ENCODE results near the gene PLA2G4E. TPM values are rescaled to one million over a fixed set of nuclear protein-coding genes. Genes with fewer than 3 reads are reported as not detected.

The PLA2G4E gene, protein sequence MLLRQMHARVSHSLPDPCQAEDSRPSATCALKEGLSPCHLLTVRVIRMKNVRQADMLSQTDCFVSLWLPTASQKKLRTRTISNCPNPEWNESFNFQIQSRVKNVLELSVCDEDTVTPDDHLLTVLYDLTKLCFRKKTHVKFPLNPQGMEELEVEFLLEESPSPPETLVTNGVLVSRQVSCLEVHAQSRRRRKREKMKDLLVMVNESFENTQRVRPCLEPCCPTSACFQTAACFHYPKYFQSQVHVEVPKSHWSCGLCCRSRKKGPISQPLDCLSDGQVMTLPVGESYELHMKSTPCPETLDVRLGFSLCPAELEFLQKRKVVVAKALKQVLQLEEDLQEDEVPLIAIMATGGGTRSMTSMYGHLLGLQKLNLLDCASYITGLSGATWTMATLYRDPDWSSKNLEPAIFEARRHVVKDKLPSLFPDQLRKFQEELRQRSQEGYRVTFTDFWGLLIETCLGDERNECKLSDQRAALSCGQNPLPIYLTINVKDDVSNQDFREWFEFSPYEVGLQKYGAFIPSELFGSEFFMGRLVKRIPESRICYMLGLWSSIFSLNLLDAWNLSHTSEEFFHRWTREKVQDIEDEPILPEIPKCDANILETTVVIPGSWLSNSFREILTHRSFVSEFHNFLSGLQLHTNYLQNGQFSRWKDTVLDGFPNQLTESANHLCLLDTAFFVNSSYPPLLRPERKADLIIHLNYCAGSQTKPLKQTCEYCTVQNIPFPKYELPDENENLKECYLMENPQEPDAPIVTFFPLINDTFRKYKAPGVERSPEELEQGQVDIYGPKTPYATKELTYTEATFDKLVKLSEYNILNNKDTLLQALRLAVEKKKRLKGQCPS
- polyA plus RNA-seq (ENCODE audit: insufficient read length in 3 of 3): not detected

DNA sequence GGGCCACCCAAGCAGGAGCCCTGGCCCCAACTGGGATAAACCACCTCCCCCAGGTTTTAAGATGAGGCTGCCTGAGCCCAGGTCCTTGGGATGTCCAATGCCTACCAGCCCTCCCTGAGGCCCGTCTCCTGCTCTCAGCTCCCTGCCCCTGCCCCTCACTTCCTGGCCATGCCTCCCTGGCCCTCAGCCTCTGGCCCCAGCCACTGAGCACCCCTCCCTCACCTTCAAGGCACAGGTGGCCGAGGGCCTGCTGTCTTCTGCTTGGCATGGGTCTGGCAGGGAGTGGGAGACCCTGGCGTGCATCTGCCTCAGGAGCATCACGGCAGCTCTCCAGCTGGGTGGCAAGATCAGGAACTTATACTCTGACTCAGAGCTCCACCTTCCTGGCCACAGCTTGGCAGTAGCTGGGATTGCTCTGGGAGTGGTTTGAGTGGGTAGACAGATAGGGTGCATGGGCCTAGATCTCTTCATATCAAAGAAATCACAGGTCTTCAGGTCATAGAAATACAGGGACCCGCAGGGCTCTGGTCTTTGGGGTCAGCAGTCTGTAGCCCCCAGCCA, at the start of gene PLA2G4E:
PLA2G4E (minus strand) TSS at position 330 of the 561 bp plus-strand sequence; CDS start at position 318, 12 bp downstream.
- no peak for DNase-seq (ENCODE audit: low read depth in 3 of 3, low spot score in 2 of 3)

DNA sequence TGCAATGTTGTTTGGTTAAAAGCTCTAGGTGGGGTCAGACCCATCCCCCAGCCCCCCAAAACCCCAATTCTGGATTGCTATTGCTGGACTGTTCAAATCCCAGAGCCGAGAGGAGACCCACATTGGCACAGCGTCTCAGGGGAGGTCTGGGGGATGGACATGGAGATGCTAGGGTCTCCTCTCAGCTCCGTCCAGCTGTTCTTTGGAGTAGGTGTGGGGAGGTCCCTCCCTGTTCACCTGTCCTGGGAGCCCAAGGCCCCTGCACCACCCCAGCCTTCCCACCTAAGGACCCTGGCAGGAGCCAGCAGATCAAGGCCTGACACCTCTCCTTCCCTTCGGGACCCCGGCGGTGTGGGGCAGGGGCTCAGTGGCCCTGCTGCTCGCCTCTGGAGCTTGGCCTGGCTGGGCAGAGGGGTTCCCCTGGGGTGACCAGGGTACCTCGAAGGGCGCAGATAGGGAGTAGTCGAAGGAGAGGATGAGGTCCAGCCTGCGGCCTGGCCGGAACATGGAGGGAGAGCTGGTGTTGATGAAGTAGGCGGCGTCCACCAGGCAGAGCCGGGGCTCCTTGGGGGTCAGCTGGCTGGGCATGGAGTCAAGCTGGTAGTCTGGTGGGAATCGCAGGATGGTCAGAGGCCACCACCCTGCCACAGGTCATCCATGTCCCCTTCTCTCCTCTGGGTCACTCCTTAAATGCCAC, 49.6 kb upstream of the PLA2G4E start:
- no peak for DNase-seq (ENCODE audit: low read depth in 3 of 3, low spot score in 2 of 3)

DNA sequence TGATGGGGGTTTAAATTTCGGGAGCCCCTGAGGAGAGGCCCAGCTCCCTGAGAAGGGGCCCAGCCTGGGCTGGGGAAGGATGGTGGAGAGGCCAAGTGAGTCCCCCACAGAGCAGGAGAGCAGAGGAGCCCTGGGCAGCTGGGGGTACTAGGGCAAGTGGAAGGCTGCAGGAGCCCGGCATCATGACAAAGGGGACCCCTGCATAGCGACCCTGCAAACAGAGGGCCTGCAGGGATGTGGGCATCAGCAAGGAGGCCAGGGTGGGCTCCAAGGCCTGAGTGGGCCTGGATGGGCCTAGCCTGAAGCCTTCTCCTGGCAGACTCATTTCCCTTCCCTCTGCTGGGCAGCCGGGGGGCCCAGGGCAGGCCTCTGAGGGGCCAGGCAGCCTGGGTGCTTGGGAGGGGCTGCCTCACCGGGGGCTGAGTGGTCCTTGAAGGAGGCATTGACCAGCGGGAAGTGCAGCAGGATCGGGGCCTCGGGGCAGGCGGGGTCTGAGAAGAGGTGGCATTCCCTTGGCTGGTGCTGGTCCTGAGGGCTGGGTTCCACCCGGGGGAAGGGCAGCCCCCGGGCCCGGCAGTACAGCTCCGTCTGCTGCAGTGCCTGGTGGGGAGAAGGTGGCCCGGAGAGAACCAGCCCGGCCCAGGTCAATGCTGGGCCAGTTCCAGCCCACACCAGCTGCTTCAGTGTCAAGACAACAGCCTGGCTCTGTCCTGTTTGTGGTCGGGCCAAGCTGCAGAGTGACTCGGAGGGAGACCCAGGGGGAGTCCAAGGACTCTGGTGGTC, 48.8 kb upstream of the PLA2G4E start:
- no peak for DNase-seq (ENCODE audit: low read depth in 3 of 3, low spot score in 2 of 3)

DNA sequence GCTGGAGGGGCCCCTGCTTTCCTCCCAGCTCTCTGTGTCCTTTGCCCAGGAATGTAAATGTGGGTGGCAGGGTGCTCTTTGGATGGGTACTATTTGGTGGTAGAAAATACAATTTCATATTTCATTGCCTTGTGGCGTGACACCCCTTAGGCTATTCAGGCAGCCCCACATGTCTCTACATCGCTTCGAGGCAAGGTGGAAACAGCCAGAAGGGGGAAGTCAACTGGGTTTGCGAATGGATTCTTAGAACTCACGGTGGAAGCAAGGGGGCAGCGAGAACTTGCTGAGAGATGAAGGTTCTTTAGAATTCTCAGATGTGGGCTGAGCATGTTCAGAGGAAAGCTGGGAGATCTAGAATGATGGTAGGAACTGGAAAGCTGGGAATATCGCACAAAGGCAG, 48.2 kb upstream of the PLA2G4E start:
- no peak for DNase-seq (ENCODE audit: low read depth in 3 of 3, low spot score in 2 of 3)

DNA sequence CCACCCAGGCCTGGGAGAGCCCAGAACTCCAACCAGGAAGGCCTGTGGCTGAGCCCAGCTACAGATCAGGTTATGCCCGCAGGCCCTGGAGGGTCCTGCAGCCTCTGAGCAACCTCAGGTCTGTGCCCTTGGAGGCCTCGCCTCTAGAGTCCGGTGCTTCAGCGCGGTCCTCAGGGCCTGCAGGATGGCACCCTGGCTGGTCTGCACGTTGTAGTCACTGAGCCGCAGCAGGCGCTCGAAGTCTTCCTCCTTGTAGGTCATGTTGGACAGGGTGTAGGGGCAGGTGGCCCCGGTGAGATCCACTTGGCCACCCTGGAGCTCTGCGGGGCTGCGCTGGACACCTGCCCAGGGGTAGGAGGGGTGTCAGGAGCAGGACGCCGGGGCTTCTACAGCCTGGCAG, 47.8 kb upstream of the PLA2G4E start:
- DNase-seq (ENCODE audit: low read depth in 3 of 3, low spot score in 2 of 3): no peak

DNA sequence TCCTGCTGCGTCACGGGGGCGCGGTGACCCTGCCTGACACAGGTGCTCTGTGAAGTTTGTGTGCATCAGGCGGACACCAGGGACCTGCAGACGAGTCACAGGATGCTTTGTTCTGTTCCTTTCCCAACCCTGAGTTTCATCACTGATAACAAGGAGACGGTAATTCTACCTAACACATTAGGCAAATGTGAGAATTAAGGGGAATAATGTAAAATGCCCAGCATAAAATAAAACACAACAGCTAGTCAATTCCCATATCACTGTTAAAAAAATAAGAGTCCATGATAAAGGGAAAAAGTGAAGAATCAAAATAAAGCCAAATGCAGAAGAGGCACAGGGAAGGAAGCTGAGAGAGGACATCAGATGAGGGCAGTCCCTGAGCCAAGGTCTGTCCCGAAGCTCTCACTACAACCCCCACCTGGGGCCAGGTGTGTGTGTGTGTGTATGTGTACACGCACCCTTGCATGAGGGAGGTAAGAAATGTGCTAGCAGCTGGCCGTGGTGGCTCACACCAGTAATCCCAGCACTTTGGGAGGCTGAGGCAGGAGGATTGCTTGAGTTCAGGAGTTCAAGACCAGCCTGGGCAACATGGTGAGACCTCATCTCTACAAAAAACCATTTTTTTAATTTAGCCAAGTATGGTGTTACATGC, 46.0 kb upstream of the PLA2G4E start:
- no peak for DNase-seq (ENCODE audit: low read depth in 3 of 3, low spot score in 2 of 3)

DNA sequence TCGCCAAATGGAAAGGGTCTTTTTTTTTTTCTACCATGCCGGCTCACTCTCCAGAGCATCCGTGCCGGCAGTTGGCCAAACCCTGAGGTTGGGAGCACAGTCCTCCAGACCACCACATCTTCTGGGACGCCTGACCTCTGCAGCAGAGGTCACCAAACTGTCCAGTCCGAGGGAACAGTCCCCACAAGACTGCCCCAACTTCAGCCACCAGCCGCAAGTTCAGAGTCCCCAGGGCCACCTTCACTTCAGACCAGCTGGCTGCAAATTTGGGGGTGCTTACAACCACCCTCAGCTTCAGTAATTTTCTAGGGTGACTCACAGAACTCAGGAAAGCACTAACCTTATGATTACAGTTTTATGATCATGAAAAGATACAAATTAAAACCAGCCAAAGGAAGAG, 44.6 kb upstream of the PLA2G4E start:
- no peak for DNase-seq (ENCODE audit: low read depth in 3 of 3, low spot score in 2 of 3)

DNA sequence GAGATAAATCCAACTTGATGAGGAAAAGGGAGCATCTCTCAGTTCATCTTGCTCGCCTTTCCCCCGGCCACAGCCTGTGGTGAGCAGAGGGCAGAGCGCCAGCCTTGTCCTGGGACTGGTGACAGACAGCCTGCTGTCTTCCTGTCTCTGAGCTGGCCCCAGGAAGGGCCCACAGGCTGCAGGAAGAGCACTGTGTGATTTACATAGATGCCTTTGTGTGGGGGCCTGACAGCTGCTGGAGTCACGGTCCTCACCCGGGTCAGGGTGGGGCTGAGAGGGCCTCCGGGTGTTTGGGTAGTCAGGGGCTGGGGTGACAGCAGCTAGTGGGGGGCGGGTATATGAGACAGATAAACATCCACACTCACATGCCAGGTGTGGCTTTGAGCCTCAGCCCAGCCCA, 44.2 kb upstream of the PLA2G4E start:
- DNase-seq (ENCODE audit: low read depth in 3 of 3, low spot score in 2 of 3): no peak

DNA sequence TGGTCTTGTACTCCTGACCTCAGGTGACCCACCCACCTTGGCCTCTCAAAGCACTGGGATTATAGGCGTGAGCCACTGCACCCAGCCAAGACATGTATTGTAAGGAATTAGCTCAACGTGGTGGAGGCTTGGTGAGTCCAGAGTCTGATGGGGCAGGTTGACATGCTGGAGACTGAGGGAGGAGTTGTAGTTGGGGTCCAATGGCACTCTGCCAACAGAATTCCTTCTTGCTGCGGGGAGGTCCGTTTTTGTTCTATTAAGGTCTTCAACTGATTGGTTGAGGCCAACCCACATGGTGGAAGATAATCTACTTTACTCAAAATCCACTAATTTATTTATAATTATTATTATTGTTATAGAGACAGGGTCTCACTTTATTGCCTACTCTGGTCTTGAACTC, 43.4 kb upstream of the PLA2G4E start:
- DNase-seq (ENCODE audit: low read depth in 3 of 3, low spot score in 2 of 3): no peak

DNA sequence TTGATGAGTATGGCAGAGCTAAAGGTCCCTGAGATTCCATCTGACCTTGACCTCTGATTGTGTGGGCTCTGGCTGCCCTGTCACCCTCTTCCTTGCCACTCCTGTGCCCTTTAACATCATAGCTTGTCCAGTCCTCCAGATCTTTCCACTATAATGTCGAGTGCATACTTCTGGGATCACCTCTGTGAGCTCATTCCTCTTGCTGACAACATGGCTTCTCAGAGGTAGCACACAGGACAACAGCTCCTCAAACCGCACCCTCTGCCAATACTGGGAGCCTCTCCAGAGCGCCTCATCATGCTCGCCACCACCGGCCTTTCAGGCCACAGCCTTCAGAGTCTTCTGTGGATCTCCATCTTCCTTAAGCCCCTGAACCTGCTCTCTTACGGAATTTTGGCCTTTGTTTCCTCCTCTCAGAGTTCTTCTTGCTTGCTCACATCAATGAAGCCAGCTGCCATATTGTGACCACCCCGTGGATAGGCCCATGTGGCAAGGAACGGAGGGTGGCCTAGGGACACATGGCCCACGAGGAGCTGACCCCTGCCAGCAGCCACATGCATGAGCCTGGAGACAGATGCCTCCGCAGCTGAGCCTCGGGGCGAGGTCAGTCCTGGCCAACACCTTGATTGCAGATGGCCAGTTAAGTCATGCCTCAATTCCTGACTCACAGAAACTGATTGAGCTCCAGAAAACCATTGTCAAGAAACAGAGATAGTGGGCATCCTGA, 42.4 kb upstream of the PLA2G4E start:
- no peak for DNase-seq (ENCODE audit: low read depth in 3 of 3, low spot score in 2 of 3)

DNA sequence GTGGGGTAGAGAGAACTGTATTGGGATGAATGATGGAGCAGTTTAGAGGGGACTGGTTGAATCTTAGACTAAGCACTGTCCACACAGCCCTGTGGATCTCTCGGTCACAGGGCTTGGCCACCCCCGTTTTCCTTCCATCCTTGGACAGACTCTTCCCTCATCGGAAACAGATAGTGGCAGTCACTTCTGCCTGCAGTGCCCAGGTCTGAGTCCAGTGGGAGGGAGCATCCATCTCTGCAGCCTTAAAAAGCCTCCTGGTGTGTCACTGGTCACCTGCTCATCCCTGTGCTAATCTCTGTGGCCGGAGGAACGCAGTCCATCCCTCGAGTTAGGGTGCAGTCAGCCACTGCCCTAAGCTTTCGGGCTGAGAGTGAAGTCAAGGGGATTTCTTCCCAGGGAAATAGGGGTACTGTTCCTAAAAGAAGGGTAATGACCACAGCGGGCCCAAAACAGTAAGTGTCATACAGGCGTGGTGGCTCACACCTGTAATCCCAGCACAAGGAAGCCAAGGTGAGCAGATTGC, 41.5 kb upstream of the PLA2G4E start:
- DNase-seq (ENCODE audit: low read depth in 3 of 3, low spot score in 2 of 3): no peak

DNA sequence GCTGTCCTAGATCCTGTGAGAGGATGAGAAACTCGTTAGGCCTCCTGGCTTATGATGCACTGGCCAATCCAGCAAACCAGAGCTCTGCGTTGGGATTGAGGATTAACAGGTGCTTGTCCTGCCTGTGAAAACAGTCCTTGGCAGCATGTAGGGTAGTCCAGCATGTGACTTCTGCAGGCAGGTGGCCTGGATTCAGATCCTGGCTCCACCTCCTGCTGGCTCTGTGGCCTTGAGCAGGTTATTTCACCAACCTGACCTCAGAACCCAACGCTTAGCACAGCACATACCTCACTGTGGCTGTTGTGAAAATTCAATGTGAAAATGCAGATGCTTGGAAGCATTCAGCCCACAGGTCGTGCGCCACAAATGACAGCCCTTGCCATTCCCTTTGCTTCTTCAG, 40.0 kb upstream of the PLA2G4E start:
- no peak for DNase-seq (ENCODE audit: low read depth in 3 of 3, low spot score in 2 of 3)

DNA sequence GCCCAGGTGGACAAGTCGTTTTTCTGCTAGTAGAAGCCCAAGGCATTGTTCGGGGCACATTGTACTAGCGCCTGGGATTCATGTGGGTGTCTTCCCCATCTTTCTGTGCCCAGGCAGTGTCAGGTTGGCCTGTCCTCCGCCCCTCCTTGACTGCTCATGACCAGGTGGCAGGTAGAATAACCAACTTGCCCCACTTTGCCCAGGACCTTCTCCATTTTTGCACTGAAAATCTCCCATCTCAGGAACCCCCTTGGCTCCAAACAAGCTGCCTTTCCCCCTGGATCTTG, 39.6 kb upstream of the PLA2G4E start:
- DNase-seq (ENCODE audit: low read depth in 3 of 3, low spot score in 2 of 3): no peak

DNA sequence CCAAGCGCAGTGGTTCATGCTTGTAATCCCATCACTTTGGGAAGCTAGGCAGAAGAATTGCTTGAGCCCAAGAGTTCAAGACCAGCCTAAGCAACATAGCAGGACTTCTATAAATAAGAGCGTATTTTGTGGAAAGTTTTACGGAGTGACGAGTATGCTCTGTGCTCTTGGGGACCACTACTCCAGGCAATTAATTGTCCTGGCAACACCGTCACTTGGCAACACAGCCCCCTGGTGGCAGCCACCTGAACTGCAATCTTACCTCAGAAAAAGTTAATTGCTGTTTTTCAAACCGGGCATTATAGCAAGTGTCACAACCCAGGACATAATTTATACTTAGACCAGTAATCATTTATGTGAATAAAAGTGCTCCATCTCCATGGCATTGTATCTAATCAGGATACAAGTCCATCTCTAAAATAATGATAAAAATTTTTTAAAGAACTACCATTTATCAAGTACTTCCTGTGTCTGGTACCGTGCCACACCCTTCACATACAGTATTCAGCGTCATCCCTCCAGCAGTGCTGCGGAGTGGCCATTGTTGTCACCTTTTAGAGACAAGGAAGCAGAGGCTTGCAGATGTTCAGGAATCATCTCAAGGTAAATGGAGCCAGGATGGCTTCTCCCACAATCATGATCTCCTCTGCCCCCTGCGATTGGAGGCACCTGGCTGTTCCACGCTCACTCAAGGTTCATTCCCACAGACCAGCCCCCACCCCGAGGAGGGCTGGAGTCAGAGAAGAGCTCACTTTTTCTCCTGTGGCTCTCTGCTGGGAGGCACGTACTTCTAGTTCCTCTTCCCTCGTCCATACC, 39.0 kb upstream of the PLA2G4E start:
- no peak for DNase-seq (ENCODE audit: low read depth in 3 of 3, low spot score in 2 of 3)

DNA sequence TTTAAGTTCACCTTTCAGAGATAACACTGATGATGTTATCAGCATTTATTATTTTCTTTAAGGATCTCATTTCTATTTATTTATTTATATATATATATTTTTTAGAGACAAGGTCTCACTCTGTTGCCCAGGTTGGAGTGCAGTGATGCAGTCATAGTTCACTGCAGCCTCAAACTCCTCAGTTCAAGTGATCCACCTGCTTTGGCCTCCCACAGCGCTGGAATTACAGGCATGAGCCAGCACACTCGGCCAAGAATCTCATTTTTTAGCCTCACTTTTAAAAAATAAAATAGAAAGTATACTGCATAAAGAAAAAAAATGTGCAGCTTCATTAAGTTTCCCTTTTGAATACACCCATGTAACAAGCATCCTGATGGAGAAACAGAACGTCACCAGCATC, 37.9 kb upstream of the PLA2G4E start:
- DNase-seq (ENCODE audit: low read depth in 3 of 3, low spot score in 2 of 3): no peak

DNA sequence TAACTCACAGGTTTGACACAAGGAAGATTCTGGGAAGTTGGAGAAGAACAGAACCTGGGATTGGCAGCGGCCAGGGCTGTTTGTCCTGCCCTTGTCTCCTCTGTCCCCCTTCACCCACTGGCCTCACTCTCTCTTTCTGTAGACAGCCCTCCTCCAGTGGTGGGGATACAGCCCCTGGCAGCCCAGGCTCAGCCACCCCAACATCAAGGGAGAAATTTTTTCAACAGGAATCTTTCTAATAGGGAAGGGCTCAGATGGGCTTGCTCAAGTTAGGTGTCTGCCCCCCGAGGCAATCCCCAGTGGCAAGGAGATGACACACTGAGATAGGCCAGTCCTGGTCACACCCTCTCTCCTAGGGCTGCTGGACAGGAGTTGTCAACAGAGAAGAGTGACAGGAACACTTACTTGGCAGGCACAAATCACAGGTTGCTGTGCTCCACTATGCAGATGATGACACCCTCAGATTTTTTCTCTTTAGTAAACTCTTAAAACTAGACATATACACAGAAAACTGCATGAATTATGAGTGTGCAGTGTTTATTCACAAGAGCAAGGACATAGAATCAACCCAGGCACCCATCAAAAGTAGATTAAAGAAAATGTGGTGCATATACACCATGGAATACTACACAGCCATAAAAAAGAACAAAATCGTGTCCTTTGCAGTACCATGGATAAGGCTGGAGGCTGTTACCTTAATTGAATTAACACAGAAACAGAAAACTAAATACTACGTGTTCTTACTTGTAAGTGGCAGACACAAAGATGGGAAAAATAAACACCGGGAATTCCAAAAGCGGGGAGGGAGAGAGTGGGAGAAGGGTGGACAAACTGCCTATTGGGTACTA, 37.2 kb upstream of the PLA2G4E start:
- no peak for DNase-seq (ENCODE audit: low read depth in 3 of 3, low spot score in 2 of 3)

All from right renal cortex interstitium (tissue), 3 donors.